NCI-H1105 (cell line): ENCODE measurements around the gene DIMT1.

Experiments
- DNase-seq: peaks from one replicate; lab custom pipeline; 2025; lab: John Stamatoyannopoulos, UW

Gene DIMT1

GRCh38 chr5:62369039-62369438 lies 34.7 kb downstream of the DIMT1 start:
- DNase-seq, result no peak

GRCh38 chr5:62362701-62363100 lies 41.0 kb downstream of the DIMT1 start:
- DNase-seq, result no peak

- no peak for DNase-seq
These were observed 49.5 kb downstream of the DIMT1 start for GRCh38 chr5:62354028-62354874.

GRCh38 chr5:62348723-62349481 lies 54.8 kb downstream of the DIMT1 start:
- DNase-seq, result no peak

- no peak for DNase-seq
These were observed 55.8 kb downstream of the DIMT1 start for GRCh38 chr5:62347928-62348327.

GRCh38 chr5:62346748-62347147 lies 57.0 kb downstream of the DIMT1 start:
- no peak for DNase-seq

- no peak for DNase-seq
These were observed 60.3 kb downstream of the DIMT1 start for GRCh38 chr5:62343428-62343827.

- no peak for DNase-seq
These were observed 61.2 kb downstream of the DIMT1 start for GRCh38 chr5:62342476-62342837.

GRCh38 chr5:62341783-62342475 lies 61.8 kb downstream of the DIMT1 start:
- DNase-seq, result no peak

GRCh38 chr5:62340979-62341378 lies 62.7 kb downstream of the DIMT1 start:
- no peak for DNase-seq

- DNase-seq, result no peak
These were observed 63.3 kb downstream of the DIMT1 start for GRCh38 chr5:62340392-62340791.
